Gastroesophageal sphincter (tissue), 3 donors: Measurements from ENCODE around the gene SIPA1L3.

ENCODE experiments used
- CTCF ChIP-seq, 4 experiments: fragments of 200-600 bp in 2 of 4; fragments of 450-650 bp in 2 of 4; sonication (generic) in 1 of 4; IDR thresholded peaks; one replicate each; pipeline ENCODE4 v1.5.1; 2017 to 2019; ENCODE audit warnings: antibody characterized with exemption in 4 of 4, mild to moderate bottlenecking in 2 of 4, moderate library complexity in 2 of 4
- POLR2A ChIP-seq, 2 donors: fragments of 450-650 bp; IDR thresholded peaks; one replicate each; pipeline ENCODE4 v1.6.1; 2017; ENCODE audit warnings: antibody characterized with exemption in 2 of 2, mild to moderate bottlenecking in 2 of 2, moderate library complexity in 1 of 2

- TF ChIP-seq POLR2A (IDR thresholded peaks at IDR 0.05): no peak
- no peak for TF ChIP-seq CTCF (IDR thresholded peaks at IDR 0.05)
These were observed 139.4 kb downstream of the SIPA1L3 start for GRCh38 chr19:38046254-38047048.
